NB4 (cell line): ENCODE results near the gene GPC4.

ENCODE experiments used
- MYC ChIP-seq: IDR thresholded peaks from 2 replicates; pipeline ENCODE4 v1.6.1; 2011; ENCODE audit warnings: low read depth, low read length
- POLR2A ChIP-seq: IDR thresholded peaks from 2 replicates; pipeline ENCODE4 v1.6.1; 2011; ENCODE audit warnings: mild to moderate bottlenecking; ENCODE audit not compliant: insufficient read length; ENCODE audit errors: extremely low read depth
- TF ChIP-seq, protein P1 (sequence below): IDR thresholded peaks from one replicate; pipeline ENCODE4 v1.5.1; 2012; ENCODE audit warnings: low read depth, low read length
- TF ChIP-seq, protein P2 (sequence below): IDR thresholded peaks from 2 replicates; pipeline ENCODE4 v1.6.1; 2011; ENCODE audit warnings: low read depth, low read length

DNA sequence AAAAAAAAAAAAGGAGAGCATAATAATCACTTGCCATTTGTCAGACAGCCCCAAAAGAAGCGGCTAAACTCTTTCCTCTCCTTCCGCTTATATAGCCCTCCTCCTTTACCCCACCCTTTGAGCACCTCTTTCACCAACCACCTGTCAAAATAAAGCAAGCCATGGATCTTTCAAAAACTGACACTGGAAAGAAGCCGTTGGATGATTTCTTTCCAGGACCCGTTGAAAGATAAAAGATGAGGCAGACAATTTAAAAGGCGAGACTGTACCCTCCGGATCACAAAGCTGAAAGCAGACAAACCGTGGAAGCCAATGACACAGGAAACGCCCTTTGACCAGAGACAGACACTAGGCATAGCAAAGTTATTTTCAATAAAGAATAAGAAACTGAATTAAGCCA lies 22.6 kb downstream of the GPC4 start:
- no peak for TF ChIP-seq POLR2A
- TF ChIP-seq, protein P1, sequence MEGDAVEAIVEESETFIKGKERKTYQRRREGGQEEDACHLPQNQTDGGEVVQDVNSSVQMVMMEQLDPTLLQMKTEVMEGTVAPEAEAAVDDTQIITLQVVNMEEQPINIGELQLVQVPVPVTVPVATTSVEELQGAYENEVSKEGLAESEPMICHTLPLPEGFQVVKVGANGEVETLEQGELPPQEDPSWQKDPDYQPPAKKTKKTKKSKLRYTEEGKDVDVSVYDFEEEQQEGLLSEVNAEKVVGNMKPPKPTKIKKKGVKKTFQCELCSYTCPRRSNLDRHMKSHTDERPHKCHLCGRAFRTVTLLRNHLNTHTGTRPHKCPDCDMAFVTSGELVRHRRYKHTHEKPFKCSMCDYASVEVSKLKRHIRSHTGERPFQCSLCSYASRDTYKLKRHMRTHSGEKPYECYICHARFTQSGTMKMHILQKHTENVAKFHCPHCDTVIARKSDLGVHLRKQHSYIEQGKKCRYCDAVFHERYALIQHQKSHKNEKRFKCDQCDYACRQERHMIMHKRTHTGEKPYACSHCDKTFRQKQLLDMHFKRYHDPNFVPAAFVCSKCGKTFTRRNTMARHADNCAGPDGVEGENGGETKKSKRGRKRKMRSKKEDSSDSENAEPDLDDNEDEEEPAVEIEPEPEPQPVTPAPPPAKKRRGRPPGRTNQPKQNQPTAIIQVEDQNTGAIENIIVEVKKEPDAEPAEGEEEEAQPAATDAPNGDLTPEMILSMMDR: no peak
- TF ChIP-seq, protein P2, sequence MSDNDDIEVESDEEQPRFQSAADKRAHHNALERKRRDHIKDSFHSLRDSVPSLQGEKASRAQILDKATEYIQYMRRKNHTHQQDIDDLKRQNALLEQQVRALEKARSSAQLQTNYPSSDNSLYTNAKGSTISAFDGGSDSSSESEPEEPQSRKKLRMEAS: no peak
- TF ChIP-seq MYC: no peak
